HepG2 (cell line): Measurements from ENCODE around the gene MPHOSPH8. TPM values are rescaled to one million over a fixed set of nuclear protein-coding genes. Genes with fewer than 3 reads are reported as not detected.
A peak's percentile ranks its signal among the peaks of the same experiment; 100 is the strongest.

Experiments
- BRD4 ChIP-seq: sonication (generic); formaldehyde crosslinking; IDR thresholded peaks from 2 replicates; pipeline ENCODE4 v1.4.0; 2020; ENCODE audit warnings: missing genetic modification reagents
- FOXA3 ChIP-seq: IDR thresholded peaks from 2 replicates; pipeline ENCODE4 v1.6.1; 2016; ENCODE audit warnings: missing genetic modification reagents, missing compliant biosample characterization
- GABPA ChIP-seq, 2 experiments: IDR thresholded peaks; 2 replicates each; pipeline ENCODE4 v1.6.1; 2011 to 2016; ENCODE audit warnings: low read depth in 2 of 2, low read length in 1 of 2, missing biosample characterization in 1 of 2, missing genetic modification characterization in 1 of 2
- MED1 ChIP-seq: sonication (generic); formaldehyde crosslinking; IDR thresholded peaks from 2 replicates; pipeline ENCODE4 v1.4.0; 2020; ENCODE audit warnings: missing genetic modification reagents
- POLR2G ChIP-seq: fragments of 200-400 bp; formaldehyde crosslinking; IDR thresholded peaks from 2 replicates; pipeline ENCODE4 v1.6.1; 2018; ENCODE audit warnings: mild to moderate bottlenecking, low read depth, low read length, moderate library complexity
- RARA ChIP-seq: IDR thresholded peaks from 2 replicates; pipeline ENCODE4 v1.6.1; 2016; ENCODE audit warnings: missing genetic modification reagents, missing compliant biosample characterization
- RNF2 ChIP-seq: fragments of 450-650 bp; conservative IDR thresholded peaks from 2 replicates; pipeline ENCODE4 v1.6.1; 2016; ENCODE audit warnings: low read depth
- SRY ChIP-seq: sonication (generic); formaldehyde crosslinking; IDR thresholded peaks from 2 replicates; pipeline ENCODE4 v1.8.0; 2022; ENCODE audit warnings: mild to moderate bottlenecking, missing genetic modification reagents
- ZBTB7A ChIP-seq: sonication (generic); formaldehyde crosslinking; IDR thresholded peaks from 2 replicates; pipeline ENCODE4 v1.8.0; 2022; ENCODE audit warnings: mild to moderate bottlenecking, missing genetic modification reagents
- ZFP36L2 ChIP-seq: sonication (generic); formaldehyde crosslinking; IDR thresholded peaks from 2 replicates; pipeline ENCODE4 v1.4.0; 2020; ENCODE audit warnings: missing genetic modification reagents
- ZNF543 ChIP-seq: sonication (generic); formaldehyde crosslinking; IDR thresholded peaks from 2 replicates; pipeline ENCODE4 v1.4.0; 2020; ENCODE audit warnings: mild to moderate bottlenecking, missing genetic modification reagents
- ZNF563 ChIP-seq: sonication (generic); formaldehyde crosslinking; IDR thresholded peaks from 2 replicates; pipeline ENCODE4 v1.8.0; 2022; ENCODE audit warnings: mild to moderate bottlenecking, moderate library complexity, missing genetic modification reagents
- polyA plus RNA-seq, 8 experiments: library from polyadenylated mRNA; depleted of rRNA in 3 of 8; stranded (reverse) in 7 of 8; unstranded in 1 of 8; fragments of >200 nt; fragmentation: Illumina TruSeq in 4 of 8; extraction: Trizol in 4 of 8; gene quantifications; 2 replicates each; pipeline versions ENCODE4 v1.2.1 to v1.2.3, GENCODE V29; 2011 to 2016; ENCODE audit warnings: low read depth in 4 of 8, missing spikeins in 1 of 8, mixed read lengths in 1 of 8; ENCODE audit not compliant: insufficient read depth in 1 of 8
- total RNA-seq, 5 experiments: library from RNA; depleted of rRNA; stranded (reverse); fragments of >200 nt; fragmentation: Illumina TruSeq; extraction: Trizol; gene quantifications; 2 replicates each; pipeline ENCODE4 v1.2.3, GENCODE V29; 2016; ENCODE audit warnings: low read depth in 1 of 5
- TF ChIP-seq, protein P1 (sequence below): sonication (generic); formaldehyde crosslinking; IDR thresholded peaks from 2 replicates; pipeline ENCODE4 v1.4.0; 2020; ENCODE audit warnings: missing genetic modification reagents, borderline replicate concordance
- TF ChIP-seq, protein P2 (sequence below): IDR thresholded peaks from 2 replicates; pipeline ENCODE4 v1.6.1; 2016; ENCODE audit warnings: mild to moderate bottlenecking, missing biosample characterization, missing genetic modification reagents
- TF ChIP-seq, protein P3 (sequence below): sonication (generic); formaldehyde crosslinking; IDR thresholded peaks from 2 replicates; pipeline ENCODE4 v1.9.0; 2022; ENCODE audit warnings: missing genetic modification reagents, mild to moderate bottlenecking, borderline replicate concordance
- TF ChIP-seq, protein P4 (sequence below), 2 experiments: sonication (generic) in 1 of 2; formaldehyde crosslinking in 1 of 2; IDR thresholded peaks; 2 replicates each; pipeline versions ENCODE4 v1.4.0 to v1.6.1; 2016 to 2020; ENCODE audit warnings: borderline replicate concordance in 1 of 2, low read depth in 1 of 2, mild to moderate bottlenecking in 1 of 2, missing genetic modification reagents in 1 of 2

The MPHOSPH8 gene
- total and polyA plus RNA-seq, 2 of the 13 experiments (the other 11 are each of a cell fraction or from before 2014, with no cell fraction given) = 17.3 to 20.9 TPM

DNA sequence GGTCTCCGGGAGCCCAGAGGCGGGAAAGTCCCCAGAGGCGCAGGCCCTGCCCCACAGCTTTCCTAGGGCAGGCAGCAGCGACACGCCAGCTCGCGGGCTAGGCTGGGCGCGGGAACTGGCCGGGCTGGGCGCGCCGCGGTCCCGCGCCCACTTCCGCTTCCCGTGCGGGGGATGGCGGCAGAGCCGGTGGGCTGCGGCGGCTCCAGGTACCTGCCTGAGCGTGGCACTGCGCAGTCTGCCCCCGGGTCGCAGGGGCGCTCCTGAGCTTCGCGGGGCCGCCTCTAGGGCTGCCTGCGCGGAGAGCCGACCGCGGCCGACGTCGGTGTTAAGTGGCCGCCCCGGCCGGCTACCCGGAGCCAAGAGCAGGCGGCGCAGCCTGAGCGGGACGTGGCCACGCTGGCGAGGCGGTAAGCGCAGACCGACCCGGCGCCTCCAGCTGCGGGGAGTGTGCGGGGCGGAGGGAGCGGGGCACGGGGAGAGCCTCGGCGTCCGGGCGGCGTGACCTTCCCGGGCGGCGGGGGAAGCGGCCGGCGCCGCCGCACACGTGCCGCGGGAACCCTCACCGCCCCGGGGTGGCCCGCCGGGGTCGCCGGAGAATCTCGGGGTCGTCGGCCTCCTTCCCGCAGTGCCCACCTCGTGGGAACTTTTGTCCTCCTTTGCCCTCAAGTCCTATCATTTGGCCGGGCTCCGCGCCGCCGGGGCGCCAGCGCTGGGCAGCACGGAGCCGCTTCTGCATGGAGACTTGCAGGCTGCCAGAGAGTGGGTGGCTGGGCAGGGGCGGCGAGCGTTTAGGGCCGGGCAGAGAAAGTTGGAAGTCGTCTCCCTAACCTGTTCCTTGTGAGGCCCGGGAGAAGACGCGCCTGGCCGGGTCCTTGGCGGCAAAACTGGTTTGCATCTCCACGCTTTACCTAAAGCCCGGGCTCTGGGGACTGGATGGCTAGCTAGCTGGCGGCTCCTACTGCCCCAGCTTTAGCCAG lies 31.4 kb upstream of the MPHOSPH8 start (continued):
- TF ChIP-seq GABPA (IDR thresholded peaks at IDR 0.05; ENCODE audit: low read depth, low read length) (peak; percentile 86), GABPA (CRISPR knock-in tag; IDR thresholded peaks at IDR 0.05; ENCODE audit: low read depth) (no peak), ZNF543 (CRISPR knock-in tag) (peak; percentile 30; the same call in 1 of the 2 replicates), POLR2G (peak; percentile 91), BRD4 (CRISPR knock-in tag) (peak; percentile 62; the same call in 1 of the 2 replicates), ZFP36L2 (CRISPR knock-in tag) (0 out of 2 replicates have a peak, but pooled peaks have one; percentile 48), MED1 (peak; percentile 25; the same call in 1 of the 2 replicates), ZBTB7A (CRISPR knock-in tag) (peak; percentile 83), RARA (CRISPR knock-in tag) (0 out of 2 replicates have a peak, but pooled peaks have one; percentile 12), RNF2 (no peak; the same call in 1 of the 2 replicates), ZNF563 (CRISPR knock-in tag) (peak; percentile 70; the same call in 1 of the 2 replicates), SRY (CRISPR knock-in tag) (0 out of 2 replicates have a peak, but pooled peaks have one; percentile 23), FOXA3 (CRISPR knock-in tag) (0 out of 2 replicates have a peak, but pooled peaks have one; percentile 40)
- TF ChIP-seq, protein P1, sequence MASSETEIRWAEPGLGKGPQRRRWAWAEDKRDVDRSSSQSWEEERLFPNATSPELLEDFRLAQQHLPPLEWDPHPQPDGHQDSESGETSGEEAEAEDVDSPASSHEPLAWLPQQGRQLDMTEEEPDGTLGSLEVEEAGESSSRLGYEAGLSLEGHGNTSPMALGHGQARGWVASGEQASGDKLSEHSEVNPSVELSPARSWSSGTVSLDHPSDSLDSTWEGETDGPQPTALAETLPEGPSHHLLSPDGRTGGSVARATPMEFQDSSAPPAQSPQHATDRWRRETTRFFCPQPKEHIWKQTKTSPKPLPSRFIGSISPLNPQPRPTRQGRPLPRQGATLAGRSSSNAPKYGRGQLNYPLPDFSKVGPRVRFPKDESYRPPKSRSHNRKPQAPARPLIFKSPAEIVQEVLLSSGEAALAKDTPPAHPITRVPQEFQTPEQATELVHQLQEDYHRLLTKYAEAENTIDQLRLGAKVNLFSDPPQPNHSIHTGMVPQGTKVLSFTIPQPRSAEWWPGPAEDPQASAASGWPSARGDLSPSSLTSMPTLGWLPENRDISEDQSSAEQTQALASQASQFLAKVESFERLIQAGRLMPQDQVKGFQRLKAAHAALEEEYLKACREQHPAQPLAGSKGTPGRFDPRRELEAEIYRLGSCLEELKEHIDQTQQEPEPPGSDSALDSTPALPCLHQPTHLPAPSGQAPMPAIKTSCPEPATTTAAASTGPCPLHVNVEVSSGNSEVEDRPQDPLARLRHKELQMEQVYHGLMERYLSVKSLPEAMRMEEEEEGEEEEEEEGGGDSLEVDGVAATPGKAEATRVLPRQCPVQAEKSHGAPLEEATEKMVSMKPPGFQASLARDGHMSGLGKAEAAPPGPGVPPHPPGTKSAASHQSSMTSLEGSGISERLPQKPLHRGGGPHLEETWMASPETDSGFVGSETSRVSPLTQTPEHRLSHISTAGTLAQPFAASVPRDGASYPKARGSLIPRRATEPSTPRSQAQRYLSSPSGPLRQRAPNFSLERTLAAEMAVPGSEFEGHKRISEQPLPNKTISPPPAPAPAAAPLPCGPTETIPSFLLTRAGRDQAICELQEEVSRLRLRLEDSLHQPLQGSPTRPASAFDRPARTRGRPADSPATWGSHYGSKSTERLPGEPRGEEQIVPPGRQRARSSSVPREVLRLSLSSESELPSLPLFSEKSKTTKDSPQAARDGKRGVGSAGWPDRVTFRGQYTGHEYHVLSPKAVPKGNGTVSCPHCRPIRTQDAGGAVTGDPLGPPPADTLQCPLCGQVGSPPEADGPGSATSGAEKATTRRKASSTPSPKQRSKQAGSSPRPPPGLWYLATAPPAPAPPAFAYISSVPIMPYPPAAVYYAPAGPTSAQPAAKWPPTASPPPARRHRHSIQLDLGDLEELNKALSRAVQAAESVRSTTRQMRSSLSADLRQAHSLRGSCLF (CRISPR knock-in tag) = no peak
- TF ChIP-seq, protein P2, sequence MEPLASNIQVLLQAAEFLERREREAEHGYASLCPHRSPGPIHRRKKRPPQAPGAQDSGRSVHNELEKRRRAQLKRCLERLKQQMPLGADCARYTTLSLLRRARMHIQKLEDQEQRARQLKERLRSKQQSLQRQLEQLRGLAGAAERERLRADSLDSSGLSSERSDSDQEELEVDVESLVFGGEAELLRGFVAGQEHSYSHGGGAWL (CRISPR knock-in tag) = no peak
- TF ChIP-seq, protein P3, sequence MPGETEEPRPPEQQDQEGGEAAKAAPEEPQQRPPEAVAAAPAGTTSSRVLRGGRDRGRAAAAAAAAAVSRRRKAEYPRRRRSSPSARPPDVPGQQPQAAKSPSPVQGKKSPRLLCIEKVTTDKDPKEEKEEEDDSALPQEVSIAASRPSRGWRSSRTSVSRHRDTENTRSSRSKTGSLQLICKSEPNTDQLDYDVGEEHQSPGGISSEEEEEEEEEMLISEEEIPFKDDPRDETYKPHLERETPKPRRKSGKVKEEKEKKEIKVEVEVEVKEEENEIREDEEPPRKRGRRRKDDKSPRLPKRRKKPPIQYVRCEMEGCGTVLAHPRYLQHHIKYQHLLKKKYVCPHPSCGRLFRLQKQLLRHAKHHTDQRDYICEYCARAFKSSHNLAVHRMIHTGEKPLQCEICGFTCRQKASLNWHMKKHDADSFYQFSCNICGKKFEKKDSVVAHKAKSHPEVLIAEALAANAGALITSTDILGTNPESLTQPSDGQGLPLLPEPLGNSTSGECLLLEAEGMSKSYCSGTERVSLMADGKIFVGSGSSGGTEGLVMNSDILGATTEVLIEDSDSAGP (CRISPR knock-in tag) = peak; percentile 58; the same call in 1 of the 2 replicates
- TF ChIP-seq, protein P4, sequence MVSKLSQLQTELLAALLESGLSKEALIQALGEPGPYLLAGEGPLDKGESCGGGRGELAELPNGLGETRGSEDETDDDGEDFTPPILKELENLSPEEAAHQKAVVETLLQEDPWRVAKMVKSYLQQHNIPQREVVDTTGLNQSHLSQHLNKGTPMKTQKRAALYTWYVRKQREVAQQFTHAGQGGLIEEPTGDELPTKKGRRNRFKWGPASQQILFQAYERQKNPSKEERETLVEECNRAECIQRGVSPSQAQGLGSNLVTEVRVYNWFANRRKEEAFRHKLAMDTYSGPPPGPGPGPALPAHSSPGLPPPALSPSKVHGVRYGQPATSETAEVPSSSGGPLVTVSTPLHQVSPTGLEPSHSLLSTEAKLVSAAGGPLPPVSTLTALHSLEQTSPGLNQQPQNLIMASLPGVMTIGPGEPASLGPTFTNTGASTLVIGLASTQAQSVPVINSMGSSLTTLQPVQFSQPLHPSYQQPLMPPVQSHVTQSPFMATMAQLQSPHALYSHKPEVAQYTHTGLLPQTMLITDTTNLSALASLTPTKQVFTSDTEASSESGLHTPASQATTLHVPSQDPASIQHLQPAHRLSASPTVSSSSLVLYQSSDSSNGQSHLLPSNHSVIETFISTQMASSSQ (IDR thresholded peaks at IDR 0.05; ENCODE audit: low read depth) = no peak
- TF ChIP-seq, protein P4 (CRISPR knock-in tag; IDR thresholded peaks at IDR 0.05; ENCODE audit: borderline replicate concordance) = peak; percentile 44
